Measurements from ENCODE around the gene AVPI1.
"Not testable (repeated sequence)": the region's sequence is repeated elsewhere in the genome, so short reads cannot be mapped to it uniquely, and the experiment has no call there.

AVPI1 gene

GRCh38 chr10:97711640-97712572 is 24.9 kb upstream of the AVPI1 start:
- DNase-seq (ENCODE audit: low read depth in 2 of 2), result no peak

GRCh38 chr10:97708976-97709946 is 22.2 kb upstream of the AVPI1 start:
- DNase-seq (ENCODE audit: low read depth in 2 of 2), result no peak

GRCh38 chr10:97708167-97708566 is 21.1 kb upstream of the AVPI1 start:
- DNase-seq (ENCODE audit: low read depth in 2 of 2), result no peak

- DNase-seq (ENCODE audit: low read depth in 2 of 2), result no peak
These were observed 20.3 kb upstream of the AVPI1 start for GRCh38 chr10:97707134-97707861.

- DNase-seq (ENCODE audit: low read depth in 2 of 2), result no peak
These were observed 18.1 kb upstream of the AVPI1 start for GRCh38 chr10:97705006-97705670.

GRCh38 chr10:97704341-97704740 is 17.3 kb upstream of the AVPI1 start:
- DNase-seq (ENCODE audit: low read depth in 2 of 2), result no peak

- DNase-seq (ENCODE audit: low read depth in 2 of 2), result no peak
These were observed 16.5 kb upstream of the AVPI1 start for GRCh38 chr10:97703398-97704067.

- DNase-seq (ENCODE audit: low read depth in 2 of 2), result peak in 1 of 2 donors; percentile 35
These were observed 14.5 kb upstream of the AVPI1 start for GRCh38 chr10:97701438-97702069.

- not testable (repeated sequence) for DNase-seq (ENCODE audit: low read depth in 2 of 2)
These were observed 11.1 kb upstream of the AVPI1 start for GRCh38 chr10:97698072-97698655.

- no peak for DNase-seq (ENCODE audit: low read depth in 2 of 2)
These were observed 3.1 kb upstream of the AVPI1 start for GRCh38 chr10:97690133-97690532.

- DNase-seq (ENCODE audit: low read depth in 2 of 2), result no peak
These were observed 2.5 kb upstream of the AVPI1 start for GRCh38 chr10:97689559-97690020.

- DNase-seq (ENCODE audit: low read depth in 2 of 2), result no peak
These were observed 1.0 kb upstream of the AVPI1 start for GRCh38 chr10:97687785-97688781.

GRCh38 chr10:97686301-97686961 is 610 bp downstream of the AVPI1 start:
- DNase-seq (ENCODE audit: low read depth in 2 of 2), result no peak

- no peak for DNase-seq (ENCODE audit: low read depth in 2 of 2)
These were observed 1.6 kb downstream of the AVPI1 start for GRCh38 chr10:97685395-97685958.

GRCh38 chr10:97684866-97685394 is 2.1 kb downstream of the AVPI1 start:
- no peak for DNase-seq (ENCODE audit: low read depth in 2 of 2)

- DNase-seq (ENCODE audit: low read depth in 2 of 2), result not testable (repeated sequence)
These were observed 2.7 kb downstream of the AVPI1 start for GRCh38 chr10:97684368-97684713.

Data from stimulated activated CD4-positive, alpha-beta T cell treated with anti-CD3 and anti-CD28 coated beads, Interleukin-1b, Interleukin-23, amount 100 ng/mL, for 4 hours (primary cell).